ENCODE measurements around the gene HS6ST1. TPM values are rescaled to one million over a fixed set of nuclear protein-coding genes. Genes with fewer than 3 reads are reported as not detected.
"Not testable (repeated sequence)": the region's sequence is repeated elsewhere in the genome, so short reads cannot be mapped to it uniquely, and the experiment has no call there.

Gene HS6ST1
- total RNA-seq, 2 donors from 2014 or later: 19.0 to 25.8 TPM

- no peak for DNase-seq (ENCODE audit: low spot score)
- no peak overlapping the region for H3K4me3 ChIP-seq
- H3K27ac ChIP-seq: no peak overlapping the region
- H3K27me3 ChIP-seq: no peaks in the 10 kb centered on the region
- H3K9me3 ChIP-seq: peaks cover 0 to 4% of the 10 kb centered on the region in 2 donors
- H3K4me1 ChIP-seq: no peaks in the 10 kb centered on the region
- no peaks in the 10 kb centered on the region for H3K36me3 ChIP-seq
- no peak for TF ChIP-seq CTCF (IDR thresholded peaks at IDR 0.05)
Measured at GRCh38 chr2:128269063-128269989, 49.3 kb downstream of the HS6ST1 start.

- not testable (repeated sequence) for H3K27me3 ChIP-seq; H3K4me1 ChIP-seq; H3K9me3 ChIP-seq; H3K27ac ChIP-seq; DNase-seq (ENCODE audit: low spot score); H3K36me3 ChIP-seq; H3K4me3 ChIP-seq
Measured at GRCh38 chr2:128268611-128269010, 50.1 kb downstream of the HS6ST1 start.

GRCh38 chr2:128268145-128268544 lies 50.5 kb downstream of the HS6ST1 start:
- not testable (repeated sequence) for H3K27me3 ChIP-seq; H3K36me3 ChIP-seq; H3K9me3 ChIP-seq; H3K27ac ChIP-seq; H3K4me1 ChIP-seq; DNase-seq (ENCODE audit: low spot score); H3K4me3 ChIP-seq

GRCh38 chr2:128267649-128268048 lies 51.0 kb downstream of the HS6ST1 start:
- H3K36me3 ChIP-seq; DNase-seq (ENCODE audit: low spot score); H3K27ac ChIP-seq; H3K27me3 ChIP-seq; H3K4me3 ChIP-seq; H3K4me1 ChIP-seq; H3K9me3 ChIP-seq: not testable (repeated sequence)

GRCh38 chr2:128267197-128267596 lies 51.5 kb downstream of the HS6ST1 start:
- DNase-seq (ENCODE audit: low spot score); H3K27ac ChIP-seq; H3K27me3 ChIP-seq; H3K4me1 ChIP-seq; H3K9me3 ChIP-seq; H3K4me3 ChIP-seq; H3K36me3 ChIP-seq: not testable (repeated sequence)

- H3K4me3 ChIP-seq; H3K4me1 ChIP-seq; H3K27me3 ChIP-seq; DNase-seq (ENCODE audit: low spot score); H3K27ac ChIP-seq; H3K9me3 ChIP-seq; H3K36me3 ChIP-seq: not testable (repeated sequence)
Measured at GRCh38 chr2:128266463-128266862, 52.2 kb downstream of the HS6ST1 start.

- not testable (repeated sequence) for H3K36me3 ChIP-seq, H3K27me3 ChIP-seq, H3K9me3 ChIP-seq, H3K4me1 ChIP-seq, H3K4me3 ChIP-seq, H3K27ac ChIP-seq
- DNase-seq (ENCODE audit: low spot score): peak; percentile 34
Measured at GRCh38 chr2:128265608-128265993, 53.1 kb downstream of the HS6ST1 start.

GRCh38 chr2:128264881-128265607 lies 53.6 kb downstream of the HS6ST1 start:
- no peak overlapping the region for H3K27ac ChIP-seq
- no peak for TF ChIP-seq CTCF (IDR thresholded peaks at IDR 0.05)
- H3K36me3 ChIP-seq: no peaks in the 10 kb centered on the region

More at GRCh38 chr2:128264881-128265607, 53.6 kb downstream of the HS6ST1 start:
- Histone ChIP-seq H3K4me1 (no peaks in the 10 kb centered on the region), H3K27me3 (no peaks in the 10 kb centered on the region), H3K4me3 (no peak overlapping the region), H3K9me3 (no peaks in the 10 kb centered on the region)
- peak; percentile 21 for DNase-seq (ENCODE audit: low spot score)

Data from right atrium auricular region (tissue), 2 donors.